Effector CD8-positive, alpha-beta T cell (primary cell): Measurements from ENCODE around the gene MIDN.
A peak's percentile ranks its signal among the peaks of the same experiment; 100 is the strongest.
"Not testable (repeated sequence)": the region's sequence is repeated elsewhere in the genome, so short reads cannot be mapped to it uniquely, and the experiment has no call there.

ENCODE experiments used
- DNase-seq: peaks from one replicate; lab custom pipeline; 2025; lab: John Stamatoyannopoulos, UW
- total RNA-seq, 4 experiments: gene quantifications; one replicate each; lab custom pipeline; 2026; lab: John Stamatoyannopoulos, UW

The MIDN gene
- total RNA-seq: 53.0 to 87.2 (median 60.3) reads per million in 4 experiments

DNA sequence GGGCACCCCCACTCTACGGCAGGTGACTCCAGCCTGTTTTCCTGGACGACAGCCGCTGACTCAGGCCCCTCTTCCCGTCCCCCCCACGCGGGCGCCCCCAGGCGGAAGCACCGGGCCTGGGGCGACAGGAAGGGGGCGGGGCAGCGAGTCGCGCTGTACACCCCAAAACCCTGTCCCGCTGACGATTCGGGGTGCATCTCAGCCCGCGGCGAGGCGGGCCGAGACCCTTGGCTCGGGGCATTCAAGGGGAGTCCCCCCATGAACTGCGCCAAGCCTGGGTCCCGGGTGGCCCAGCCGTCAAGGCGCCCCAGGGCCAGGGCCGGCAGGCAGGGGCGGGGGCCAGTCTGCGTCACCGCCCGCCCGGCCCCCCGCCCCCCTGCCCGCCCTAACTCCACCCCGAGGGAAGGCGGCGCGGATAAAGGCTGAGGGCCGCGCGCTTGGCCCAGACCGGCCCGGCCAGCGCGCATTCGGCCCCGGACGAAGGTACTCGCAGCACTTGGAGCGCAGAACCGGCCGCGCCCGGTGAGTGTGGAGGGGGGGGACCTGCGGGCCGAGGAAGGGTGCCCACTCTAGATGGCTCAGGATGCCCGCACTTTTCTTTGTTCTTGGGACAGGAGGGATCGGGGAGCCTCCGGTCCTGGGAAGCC, at the start of gene MIDN:
Gene MIDN (plus strand): TSS at position 445 of the 647 bp plus-strand sequence. CDS start 1,714 bp downstream, outside the sequence.
- DNase-seq: peak; percentile 54

DNA sequence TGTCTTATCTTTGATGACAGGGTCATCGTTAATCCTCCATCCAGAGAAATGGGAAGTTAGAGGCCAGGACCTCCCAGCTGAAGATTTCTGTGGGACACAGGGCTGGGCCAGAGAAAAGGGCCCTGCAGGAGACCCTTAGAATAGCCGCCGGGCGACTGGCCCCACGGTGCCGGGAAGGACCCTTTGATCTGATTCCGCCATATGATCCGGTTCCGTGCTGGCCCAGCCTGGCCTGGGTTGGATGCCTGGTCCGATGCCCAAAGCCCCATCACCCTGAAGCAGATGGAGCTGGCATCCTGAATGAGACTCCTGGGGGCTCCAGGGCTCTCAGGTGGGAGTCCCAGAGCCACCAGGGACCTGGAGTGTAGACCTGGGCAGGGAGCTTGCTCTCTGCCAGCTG, 48.9 kb upstream of the MIDN start:
- DNase-seq: no peak

- DNase-seq: not testable (repeated sequence)
Observed at GRCh38 chr19:1200614-1201013, 47.8 kb upstream of the MIDN start.

DNA sequence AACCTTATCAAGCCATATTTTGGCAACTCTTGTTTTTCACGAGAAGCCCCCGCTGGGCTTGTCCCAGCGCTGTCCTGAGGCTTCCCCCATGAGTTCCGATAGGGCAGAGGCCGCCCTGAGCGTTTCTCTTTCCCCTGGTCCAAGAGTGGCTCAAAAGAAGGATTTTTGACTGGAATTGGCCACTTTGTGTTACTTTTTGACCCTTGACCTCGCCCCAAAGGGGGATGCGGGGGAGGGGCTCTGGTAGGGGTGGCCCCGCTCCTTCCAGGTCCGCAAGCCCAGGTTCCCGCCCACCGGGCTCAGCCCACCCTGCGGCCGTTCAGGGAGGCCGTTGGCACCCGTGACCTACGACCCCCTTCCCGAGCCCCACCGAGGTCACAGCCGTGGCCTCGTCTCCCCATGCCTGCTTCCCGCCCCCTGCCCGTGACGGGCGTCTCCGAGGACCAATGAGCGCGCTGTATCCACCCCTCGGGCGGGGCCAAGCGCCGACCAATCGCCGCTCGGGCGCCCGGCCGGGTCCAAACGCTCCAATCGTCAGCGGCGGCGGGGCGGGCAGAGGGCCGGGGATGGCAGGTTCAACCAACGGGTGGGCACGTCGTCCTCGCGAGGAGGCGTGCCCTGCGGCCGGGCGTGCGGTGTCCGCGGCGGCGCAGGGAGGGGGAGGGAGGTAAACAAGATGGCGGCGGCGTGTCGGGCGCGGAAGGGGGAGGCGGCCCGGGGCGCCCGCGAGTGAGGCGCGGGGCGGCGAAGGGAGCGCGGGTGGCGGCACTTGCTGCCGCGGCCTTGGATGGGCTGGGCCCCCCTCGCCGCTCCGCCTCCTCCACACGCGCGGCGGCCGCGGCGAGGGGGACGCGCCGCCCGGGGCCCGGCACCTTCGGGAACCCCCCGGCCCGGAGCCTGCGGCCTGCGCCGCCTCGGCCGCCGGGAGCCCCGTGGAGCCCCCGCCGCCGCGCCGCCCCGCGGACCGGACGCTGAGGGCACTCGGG, 43.0 kb upstream of the MIDN start, which contains the start of gene STK11:
Gene STK11 (plus strand): TSS at position 665 of the 986 bp plus-strand sequence. CDS start 1,136 bp downstream, outside the sequence.
- DNase-seq: peak; percentile 98

DNA sequence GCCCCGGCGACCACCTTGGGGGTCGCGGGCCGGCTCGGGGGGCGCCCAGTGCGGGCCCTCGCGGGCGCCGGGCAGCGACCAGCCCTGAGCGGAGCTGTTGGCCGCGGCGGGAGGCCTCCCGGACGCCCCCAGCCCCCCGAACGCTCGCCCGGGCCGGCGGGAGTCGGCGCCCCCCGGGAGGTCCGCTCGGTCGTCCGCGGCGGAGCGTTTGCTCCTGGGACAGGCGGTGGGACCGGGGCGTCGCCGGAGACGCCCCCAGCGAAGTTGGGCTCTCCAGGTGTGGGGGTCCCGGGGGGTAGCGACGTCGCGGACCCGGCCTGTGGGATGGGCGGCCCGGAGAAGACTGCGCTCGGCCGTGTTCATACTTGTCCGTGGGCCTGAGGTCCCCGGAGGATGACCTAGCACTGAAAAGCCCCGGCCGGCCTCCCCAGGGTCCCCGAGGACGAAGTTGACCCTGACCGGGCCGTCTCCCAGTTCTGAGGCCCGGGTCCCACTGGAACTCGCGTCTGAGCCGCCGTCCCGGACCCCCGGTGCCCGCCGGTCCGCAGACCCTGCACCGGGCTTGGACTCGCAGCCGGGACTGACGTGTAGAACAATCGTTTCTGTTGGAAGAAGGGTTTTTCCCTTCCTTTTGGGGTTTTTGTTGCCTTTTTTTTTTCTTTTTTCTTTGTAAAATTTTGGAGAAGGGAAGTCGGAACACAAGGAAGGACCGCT, 42.1 kb upstream of the MIDN start:
- no peak for DNase-seq

DNA sequence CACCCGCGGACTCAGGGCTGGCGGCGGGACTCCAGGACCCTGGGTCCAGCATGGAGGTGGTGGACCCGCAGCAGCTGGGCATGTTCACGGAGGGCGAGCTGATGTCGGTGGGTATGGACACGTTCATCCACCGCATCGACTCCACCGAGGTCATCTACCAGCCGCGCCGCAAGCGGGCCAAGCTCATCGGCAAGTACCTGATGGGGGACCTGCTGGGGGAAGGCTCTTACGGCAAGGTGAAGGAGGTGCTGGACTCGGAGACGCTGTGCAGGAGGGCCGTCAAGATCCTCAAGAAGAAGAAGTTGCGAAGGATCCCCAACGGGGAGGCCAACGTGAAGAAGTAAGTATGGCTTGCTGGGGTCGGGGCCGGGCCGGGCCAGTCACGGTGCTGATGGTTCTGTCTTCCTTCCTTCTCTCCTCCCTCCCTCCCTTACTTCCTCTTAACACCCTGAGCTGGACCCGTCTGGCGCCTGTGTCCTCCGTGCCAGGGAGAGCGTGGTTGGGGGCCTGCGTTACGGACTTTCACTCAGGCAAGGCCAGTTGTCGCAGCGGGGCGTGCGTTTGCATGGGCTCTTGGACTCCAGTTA, 41.4 kb upstream of the MIDN start:
- no peak for DNase-seq

DNA sequence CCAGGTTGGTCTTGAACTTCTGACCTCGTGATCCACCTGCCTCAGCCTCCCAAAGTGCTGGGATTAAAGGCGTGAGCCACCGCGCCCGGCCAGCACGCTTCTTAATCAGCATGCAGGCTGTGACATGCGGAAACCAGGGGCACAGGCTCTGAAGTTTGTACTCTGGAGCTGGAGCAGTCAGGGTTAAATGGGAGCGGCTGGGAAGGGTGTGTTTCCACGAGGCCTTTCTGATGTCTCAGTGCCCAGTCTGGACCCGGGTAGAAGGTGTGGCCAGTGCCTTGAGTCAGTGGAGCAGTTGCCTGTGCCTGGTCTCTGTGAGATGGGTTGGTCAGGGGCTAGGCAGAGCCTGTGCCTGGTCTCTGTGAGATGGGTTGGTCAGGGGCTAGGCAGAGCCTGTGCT, 39.6 kb upstream of the MIDN start:
- not testable (repeated sequence) for DNase-seq

DNA sequence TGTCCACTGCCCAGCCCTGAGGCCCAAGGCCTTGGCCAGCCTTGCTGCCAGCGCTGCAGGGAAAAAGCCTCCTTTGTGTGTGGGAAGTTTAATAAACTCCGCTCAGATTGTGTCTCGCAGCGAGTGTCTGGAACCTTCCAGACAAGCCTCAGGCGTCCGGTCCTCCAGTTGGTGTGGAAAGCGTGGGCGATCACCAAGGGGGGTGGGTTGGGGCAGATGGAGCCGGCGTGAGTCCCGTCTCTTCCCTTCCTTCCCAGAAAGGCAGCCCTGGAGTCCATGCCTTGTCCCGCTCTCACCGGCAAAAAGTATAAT, 38.2 kb upstream of the MIDN start:
- DNase-seq: no peak

GRCh38 chr19:1211494-1212234, 36.7 kb upstream of the MIDN start:
- no peak for DNase-seq

- DNase-seq: no peak
Observed at GRCh38 chr19:1213391-1214286, 34.7 kb upstream of the MIDN start.

GRCh38 chr19:1214299-1214861, 34.0 kb upstream of the MIDN start:
- DNase-seq: no peak

DNA sequence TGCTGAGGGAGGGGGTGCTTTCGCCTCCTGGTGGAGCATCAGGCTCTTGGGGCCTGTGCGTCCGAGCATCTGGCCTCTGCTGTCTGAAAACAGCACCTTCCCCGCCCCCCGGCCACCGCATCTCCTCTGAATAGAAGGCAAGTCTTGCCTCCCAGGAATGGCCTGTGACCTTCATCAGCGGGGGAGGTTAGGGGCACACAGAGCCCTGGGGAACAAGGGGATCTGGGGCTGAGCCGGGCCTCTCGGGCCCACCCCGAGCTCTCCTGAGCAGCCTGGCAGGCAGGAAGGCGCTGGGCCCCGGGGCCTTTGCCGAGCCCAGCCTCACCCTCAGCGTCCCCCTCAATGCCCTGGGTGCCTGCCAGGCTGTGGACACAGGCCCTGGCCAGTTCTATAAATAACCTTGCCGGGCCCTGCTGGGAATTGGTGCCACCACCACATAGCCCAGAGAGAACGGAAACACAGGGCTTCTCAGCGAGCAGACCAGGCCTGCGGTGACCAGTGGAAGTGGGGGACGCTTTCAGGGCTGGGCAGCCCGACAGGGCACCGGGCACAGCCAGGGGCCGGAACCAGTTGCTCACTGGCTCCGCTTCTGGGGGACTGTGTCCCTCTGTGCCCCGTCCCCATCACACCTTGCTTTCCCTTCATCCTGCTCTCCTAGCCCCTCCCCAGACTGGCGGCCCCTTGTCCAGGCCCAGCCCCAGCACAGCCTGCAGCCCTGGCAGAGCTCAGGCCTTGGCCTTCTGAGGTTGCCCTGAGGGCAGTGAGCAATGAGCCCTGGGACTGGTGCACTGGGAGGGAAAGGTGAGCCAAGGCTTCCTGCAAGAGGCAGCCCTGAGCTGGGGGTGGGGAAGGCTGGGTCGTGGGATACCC, 33.3 kb upstream of the MIDN start:
- no peak for DNase-seq

DNA sequence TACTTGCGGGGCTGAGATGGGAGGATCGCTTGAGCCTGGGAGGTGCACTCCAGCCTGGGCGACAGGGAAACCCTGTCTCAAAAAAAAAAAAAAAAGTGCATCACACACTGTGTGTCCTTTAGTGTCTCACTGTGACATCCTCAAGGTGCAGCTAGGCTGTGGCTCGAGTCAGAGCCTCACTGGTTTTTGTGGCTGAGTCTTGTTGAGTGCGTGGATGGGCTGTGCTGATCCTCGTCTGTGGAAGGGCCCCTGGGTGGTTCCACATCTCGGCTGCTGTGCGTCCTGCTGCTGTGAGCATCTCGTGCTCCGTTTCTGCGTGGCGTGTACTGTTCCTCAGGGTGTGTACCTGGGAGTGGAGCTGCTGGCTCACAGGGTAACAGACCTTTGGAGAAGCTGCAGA, 31.6 kb upstream of the MIDN start:
- DNase-seq: no peak

DNA sequence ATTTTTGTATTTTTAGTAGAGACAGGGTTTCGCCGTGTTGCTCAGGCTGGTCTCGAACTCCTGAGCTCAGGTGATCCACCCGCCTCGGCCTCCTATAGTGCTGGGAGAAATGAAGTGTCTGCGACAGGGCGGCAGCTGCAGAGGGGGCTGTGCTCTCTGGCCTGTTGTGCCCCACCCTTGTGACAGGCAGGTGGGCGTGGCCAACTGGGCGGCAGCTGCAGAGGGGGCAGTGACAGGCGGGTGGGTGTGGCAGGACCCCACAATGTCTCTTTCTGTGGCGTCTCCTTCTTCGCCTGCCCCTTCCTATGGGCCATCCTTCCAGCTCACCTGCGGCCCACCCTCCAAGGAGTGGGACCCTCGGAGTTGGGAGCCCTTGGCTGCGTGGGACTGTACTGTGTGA, 31.0 kb upstream of the MIDN start:
- DNase-seq: no peak

DNA sequence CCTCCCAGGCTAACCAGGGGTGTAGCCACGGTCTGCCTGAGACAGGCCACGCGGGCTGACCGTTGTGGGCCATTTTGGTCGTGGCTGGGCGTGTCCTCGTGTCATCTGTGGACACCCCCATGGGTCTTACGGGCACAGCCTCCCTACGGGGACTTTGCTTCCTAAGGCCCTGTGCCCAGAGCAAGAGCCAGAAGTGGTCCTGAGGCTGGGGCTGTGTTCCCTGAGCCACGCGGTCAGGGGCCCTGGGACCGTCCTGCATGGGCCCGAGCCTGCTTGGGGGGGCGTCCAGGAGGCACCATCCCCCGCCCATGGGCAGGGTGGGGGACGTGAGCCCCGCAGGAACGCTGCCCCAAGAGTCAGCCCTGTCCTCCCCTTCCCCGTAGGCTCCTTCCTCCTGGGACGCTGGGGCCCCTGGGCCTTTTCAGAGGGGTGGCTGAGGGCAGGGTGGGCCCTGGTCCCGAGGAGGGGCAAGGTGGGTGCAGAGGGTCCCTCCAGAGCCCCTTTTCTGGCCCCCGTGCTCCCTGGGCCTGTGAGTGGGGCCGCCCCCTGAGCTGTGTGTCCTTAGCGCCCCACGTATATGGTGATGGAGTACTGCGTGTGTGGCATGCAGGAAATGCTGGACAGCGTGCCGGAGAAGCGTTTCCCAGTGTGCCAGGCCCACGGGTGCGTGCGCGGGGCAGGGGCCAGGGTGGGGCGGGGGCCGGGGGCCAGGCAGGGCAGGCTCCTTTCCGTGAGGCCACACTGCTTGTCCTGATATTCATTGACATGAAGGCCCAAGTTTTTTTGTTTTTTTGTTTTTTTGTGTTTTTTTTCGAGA, 29.4 kb upstream of the MIDN start:
- no peak for DNase-seq

DNA sequence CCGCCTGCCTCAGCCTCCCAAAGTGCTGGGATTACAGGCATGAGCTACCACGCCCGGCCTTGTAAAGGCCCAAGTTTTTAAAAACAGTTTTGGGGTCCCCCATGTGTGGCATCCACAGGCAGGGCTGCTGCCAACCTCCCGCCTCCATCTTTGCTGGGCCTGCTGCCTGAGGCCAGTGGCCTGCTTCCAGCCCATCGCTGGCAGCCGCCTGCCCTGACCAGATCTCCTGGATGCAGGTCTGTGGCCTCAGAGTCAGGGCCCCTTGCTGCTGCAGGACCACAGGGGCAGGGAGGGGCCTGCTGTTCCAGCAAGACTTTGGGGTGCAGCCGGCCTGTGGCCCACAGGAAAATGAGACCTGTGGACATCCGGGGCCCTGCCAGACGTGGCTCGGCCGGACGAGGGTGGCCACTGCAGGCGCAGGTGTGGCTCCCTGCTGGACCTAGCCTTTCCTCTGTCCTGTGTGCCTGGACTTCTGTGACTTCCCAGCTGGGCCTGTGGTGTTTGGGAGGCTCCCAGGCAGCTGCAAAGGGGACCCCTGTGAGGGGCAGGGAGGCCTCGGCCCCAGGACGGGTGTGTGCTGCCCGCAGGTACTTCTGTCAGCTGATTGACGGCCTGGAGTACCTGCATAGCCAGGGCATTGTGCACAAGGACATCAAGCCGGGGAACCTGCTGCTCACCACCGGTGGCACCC, 28.5 kb upstream of the MIDN start:
- no peak for DNase-seq

DNA sequence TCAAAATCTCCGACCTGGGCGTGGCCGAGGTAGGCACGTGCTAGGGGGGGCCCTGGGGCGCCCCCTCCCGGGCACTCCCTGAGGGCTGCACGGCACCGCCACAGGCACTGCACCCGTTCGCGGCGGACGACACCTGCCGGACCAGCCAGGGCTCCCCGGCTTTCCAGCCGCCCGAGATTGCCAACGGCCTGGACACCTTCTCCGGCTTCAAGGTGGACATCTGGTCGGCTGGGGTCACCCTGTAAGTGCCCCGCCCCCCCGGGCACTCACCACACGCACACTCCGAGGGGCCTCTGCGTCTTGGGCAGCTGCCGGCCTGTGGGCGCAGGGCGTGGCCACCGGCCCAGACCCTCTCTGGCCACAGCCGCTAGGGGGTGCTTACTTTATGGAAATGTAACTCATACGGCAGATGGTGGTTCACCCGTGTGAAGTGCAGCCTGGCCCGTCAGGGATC, 27.9 kb upstream of the MIDN start:
- no peak for DNase-seq
